Measurements from ENCODE around the gene TNIP1.

Gene TNIP1

DNA sequence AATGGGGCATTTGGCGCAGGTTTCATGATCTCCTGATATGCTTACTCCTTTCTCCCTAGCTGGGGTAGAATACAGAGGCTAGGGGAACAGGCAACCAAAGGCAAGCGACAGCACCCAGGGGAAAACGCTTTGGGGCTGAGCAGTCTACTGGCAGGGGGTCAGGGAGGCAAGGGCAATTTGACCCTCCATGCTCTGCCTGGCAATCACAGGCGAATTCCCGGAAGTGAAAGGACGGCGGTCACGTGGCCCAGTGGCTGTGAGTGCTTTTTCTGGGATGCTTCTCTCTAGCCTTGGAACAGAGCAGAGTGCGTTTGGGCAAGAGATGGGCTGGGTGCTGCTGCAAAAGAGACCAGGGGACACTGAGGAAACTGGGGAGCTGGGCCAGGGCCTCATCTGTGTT, 54.7 kb downstream of the TNIP1 start:
- H3K27ac Mint-ChIP-seq: peak overlapping the region; percentile 18
- peaks cover 67% of the 10 kb centered on the region for H3K36me3 Mint-ChIP-seq (ENCODE audit: low read depth)
- no peak overlapping the region for H3K4me3 Mint-ChIP-seq
- peaks cover 7% of the 10 kb centered on the region for H3K4me1 Mint-ChIP-seq (ENCODE audit: low read depth)
- H3K27me3 Mint-ChIP-seq: peaks cover 5% of the 10 kb centered on the region
- no peaks in the 10 kb centered on the region for H3K9me3 Mint-ChIP-seq
- DNase-seq: no peak

DNA sequence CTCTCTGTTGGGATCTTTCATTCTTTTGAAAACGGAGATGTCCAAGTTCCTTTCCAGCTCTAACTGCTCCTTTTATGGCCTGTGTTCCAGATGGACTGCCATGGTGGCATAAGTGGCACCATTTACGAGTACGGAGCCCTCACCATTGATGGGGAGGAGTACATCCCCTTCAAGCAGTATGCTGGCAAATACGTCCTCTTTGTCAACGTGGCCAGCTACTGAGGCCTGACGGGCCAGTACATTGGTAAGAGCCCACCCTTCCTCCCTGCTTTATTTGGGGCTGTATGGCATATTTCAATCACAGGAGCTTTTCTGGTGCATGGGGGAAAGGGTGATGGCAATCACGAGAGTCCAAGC, 55.6 kb downstream of the TNIP1 start:
- H3K36me3 Mint-ChIP-seq (ENCODE audit: low read depth): peaks cover 58% of the 10 kb centered on the region
- H3K4me3 Mint-ChIP-seq: no peak overlapping the region
- DNase-seq: no peak
- H3K27ac Mint-ChIP-seq: no peak overlapping the region
- H3K9me3 Mint-ChIP-seq: no peaks in the 10 kb centered on the region
- peaks cover 10% of the 10 kb centered on the region for H3K27me3 Mint-ChIP-seq
- peaks cover 12% of the 10 kb centered on the region for H3K4me1 Mint-ChIP-seq (ENCODE audit: low read depth)

- no peak overlapping the region for H3K27ac Mint-ChIP-seq
- peaks cover 53% of the 10 kb centered on the region for H3K36me3 Mint-ChIP-seq (ENCODE audit: low read depth)
- no peaks in the 10 kb centered on the region for H3K9me3 Mint-ChIP-seq
- no peak for DNase-seq
- peaks cover 12% of the 10 kb centered on the region for H3K27me3 Mint-ChIP-seq
- H3K4me1 Mint-ChIP-seq (ENCODE audit: low read depth): peaks cover 14% of the 10 kb centered on the region
- H3K4me3 Mint-ChIP-seq: no peak overlapping the region
Observed at GRCh38 chr5:151024440-151025249, 56.2 kb downstream of the TNIP1 start.

DNA sequence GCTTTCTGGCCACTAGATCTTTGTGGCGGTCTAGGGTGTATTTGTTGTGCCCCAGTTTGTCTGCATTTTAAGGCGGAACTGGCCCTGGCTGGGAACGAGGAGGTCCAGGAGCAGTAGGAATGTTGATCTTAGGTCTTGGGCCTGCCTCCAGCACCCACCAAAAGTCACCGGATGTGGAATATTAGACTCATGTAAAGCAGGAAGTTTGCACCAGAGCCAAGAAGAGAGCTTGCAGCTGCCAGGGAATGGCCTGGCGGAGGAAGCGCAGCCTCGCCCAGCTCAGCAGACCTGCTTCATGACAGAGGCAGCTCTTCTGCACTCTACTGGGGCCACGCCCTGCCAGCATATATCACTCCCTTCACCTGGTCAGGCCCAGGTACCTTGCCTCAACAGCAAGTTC, 57.2 kb downstream of the TNIP1 start:
- Mint-ChIP-seq H3K27me3 (peaks cover 12% of the 10 kb centered on the region), H3K36me3 (ENCODE audit: low read depth) (peaks cover 43% of the 10 kb centered on the region), H3K4me1 (ENCODE audit: low read depth) (peaks cover 14% of the 10 kb centered on the region), H3K4me3 (no peak overlapping the region), H3K27ac (peak overlapping the region; percentile 19), H3K9me3 (no peaks in the 10 kb centered on the region)
- no peak for DNase-seq

DNA sequence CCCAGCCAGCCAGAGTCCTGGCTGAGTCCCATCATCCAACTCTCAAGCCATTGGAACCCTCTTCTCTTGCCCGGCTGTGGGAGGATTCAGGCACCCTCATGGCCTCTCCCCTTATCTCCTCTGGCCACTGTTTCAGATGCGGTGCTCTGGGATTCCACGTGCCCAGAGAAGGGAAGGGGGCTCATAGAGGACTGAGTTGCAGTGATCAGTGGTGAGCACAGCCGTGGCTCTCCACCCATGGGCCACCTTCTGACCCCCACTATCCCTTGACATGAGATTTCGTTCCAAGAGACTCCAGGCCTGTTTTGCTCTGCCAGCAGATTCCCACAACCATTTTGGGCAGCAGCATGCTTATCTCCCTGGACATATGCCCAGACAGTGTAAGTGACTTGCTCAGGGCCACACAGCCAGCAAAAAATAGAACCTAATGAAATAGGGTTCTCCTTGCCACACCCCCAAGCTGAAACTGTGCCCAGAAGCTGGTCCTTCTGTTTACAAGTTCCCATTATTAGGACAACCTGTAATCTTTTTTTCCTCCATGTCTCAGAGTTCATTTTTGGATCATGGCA, 57.7 kb downstream of the TNIP1 start:
- no peak for DNase-seq
- no peak overlapping the region for H3K27ac Mint-ChIP-seq
- H3K9me3 Mint-ChIP-seq: no peaks in the 10 kb centered on the region
- H3K4me3 Mint-ChIP-seq: no peak overlapping the region
- peaks cover 12% of the 10 kb centered on the region for H3K27me3 Mint-ChIP-seq
- H3K4me1 Mint-ChIP-seq (ENCODE audit: low read depth): peaks cover 14% of the 10 kb centered on the region
- peaks cover 37% of the 10 kb centered on the region for H3K36me3 Mint-ChIP-seq (ENCODE audit: low read depth)

- H3K4me3 Mint-ChIP-seq: no peak overlapping the region
- H3K9me3 Mint-ChIP-seq: no peaks in the 10 kb centered on the region
- DNase-seq: no peak
- no peak overlapping the region for H3K27ac Mint-ChIP-seq
- peaks cover 32% of the 10 kb centered on the region for H3K36me3 Mint-ChIP-seq (ENCODE audit: low read depth)
- H3K4me1 Mint-ChIP-seq (ENCODE audit: low read depth): peaks cover 14% of the 10 kb centered on the region
- peaks cover 12% of the 10 kb centered on the region for H3K27me3 Mint-ChIP-seq
Observed at GRCh38 chr5:151022511-151023018, 58.3 kb downstream of the TNIP1 start.

DNA sequence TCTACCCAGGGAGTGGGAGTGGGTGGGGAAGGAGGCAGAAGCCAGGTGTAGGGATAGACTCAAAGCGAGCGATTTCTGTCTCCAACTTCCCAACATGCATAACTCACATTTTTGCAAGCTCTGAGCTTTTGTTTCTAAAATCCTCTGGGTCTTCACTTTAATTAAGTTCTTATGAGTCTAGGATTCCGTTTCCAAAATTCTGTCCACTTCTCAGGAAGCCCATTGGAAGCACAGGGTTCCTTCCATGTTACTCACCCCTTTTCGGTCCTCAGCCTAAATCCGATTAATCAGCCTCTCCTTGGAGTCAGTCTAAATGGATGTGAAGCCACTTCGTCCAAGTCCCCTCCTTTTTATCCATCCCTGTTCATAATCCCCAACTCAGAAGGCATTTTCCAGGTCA, 59.1 kb downstream of the TNIP1 start:
- Mint-ChIP-seq H3K4me1 (ENCODE audit: low read depth) (peaks cover 14% of the 10 kb centered on the region), H3K9me3 (no peaks in the 10 kb centered on the region), H3K27ac (no peak overlapping the region), H3K4me3 (no peak overlapping the region), H3K27me3 (peaks cover 12% of the 10 kb centered on the region), H3K36me3 (ENCODE audit: low read depth) (peaks cover 24% of the 10 kb centered on the region)
- no peak for DNase-seq

- DNase-seq: peak; percentile 59
- H3K4me1 Mint-ChIP-seq (ENCODE audit: low read depth): peaks cover 14% of the 10 kb centered on the region
- peak within 1 kb of the TSS; percentile 41 for H3K4me3 Mint-ChIP-seq
- H3K36me3 Mint-ChIP-seq (ENCODE audit: low read depth): peaks cover 12% of the 10 kb centered on the region
- H3K27me3 Mint-ChIP-seq: peaks cover 12% of the 10 kb centered on the region
- peak within 1 kb of the TSS; percentile 5 for H3K27ac Mint-ChIP-seq
- no peaks in the 10 kb centered on the region for H3K9me3 Mint-ChIP-seq
Observed at GRCh38 chr5:151020304-151021110, 60.3 kb downstream of the TNIP1 start, which contains the start of gene GPX3. Gene GPX3 (plus strand): TSS chr5:151020591. CDS start chr5:151020655, 64 bp downstream.

- H3K27ac Mint-ChIP-seq: no peak overlapping the region
- H3K4me3 Mint-ChIP-seq: no peak overlapping the region
- no peak for DNase-seq
- H3K9me3 Mint-ChIP-seq: no peaks in the 10 kb centered on the region
- peaks cover 14% of the 10 kb centered on the region for H3K4me1 Mint-ChIP-seq (ENCODE audit: low read depth)
- H3K36me3 Mint-ChIP-seq (ENCODE audit: low read depth): peaks cover 4% of the 10 kb centered on the region
- peaks cover 12% of the 10 kb centered on the region for H3K27me3 Mint-ChIP-seq
Observed at GRCh38 chr5:151019331-151019730, 61.5 kb downstream of the TNIP1 start.

DNA sequence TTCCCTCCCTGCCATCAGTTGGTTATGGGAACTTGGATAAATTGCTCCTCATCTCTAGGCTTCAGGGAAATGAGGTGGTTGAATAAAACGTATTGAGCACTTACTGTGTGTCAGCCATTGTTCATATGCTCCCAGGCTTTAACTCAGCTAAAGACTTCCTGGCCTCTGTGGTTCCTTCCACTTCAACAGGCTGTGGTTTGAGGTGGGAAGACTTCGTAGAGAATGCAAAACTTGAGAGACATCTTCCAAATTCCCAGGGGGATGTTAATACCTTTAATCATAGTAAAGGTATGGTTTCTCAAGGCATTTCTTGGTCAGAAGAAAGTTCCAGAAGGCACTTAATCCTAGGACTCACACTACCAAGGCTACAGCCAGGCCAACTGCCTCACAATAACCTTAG, 62.0 kb downstream of the TNIP1 start:
- peaks cover 4% of the 10 kb centered on the region for H3K36me3 Mint-ChIP-seq (ENCODE audit: low read depth)
- DNase-seq: no peak
- H3K4me1 Mint-ChIP-seq (ENCODE audit: low read depth): peaks cover 14% of the 10 kb centered on the region
- no peaks in the 10 kb centered on the region for H3K9me3 Mint-ChIP-seq
- no peak overlapping the region for H3K27ac Mint-ChIP-seq
- peaks cover 12% of the 10 kb centered on the region for H3K27me3 Mint-ChIP-seq
- H3K4me3 Mint-ChIP-seq: no peak overlapping the region

GRCh38 chr5:151017897-151018296, 62.9 kb downstream of the TNIP1 start:
- H3K4me3 Mint-ChIP-seq: no peak overlapping the region
- H3K9me3 Mint-ChIP-seq: no peaks in the 10 kb centered on the region
- DNase-seq: no peak
- H3K27me3 Mint-ChIP-seq: peaks cover 12% of the 10 kb centered on the region
- H3K36me3 Mint-ChIP-seq (ENCODE audit: low read depth): peaks cover 3% of the 10 kb centered on the region
- peaks cover 14% of the 10 kb centered on the region for H3K4me1 Mint-ChIP-seq (ENCODE audit: low read depth)
- no peak overlapping the region for H3K27ac Mint-ChIP-seq

DNA sequence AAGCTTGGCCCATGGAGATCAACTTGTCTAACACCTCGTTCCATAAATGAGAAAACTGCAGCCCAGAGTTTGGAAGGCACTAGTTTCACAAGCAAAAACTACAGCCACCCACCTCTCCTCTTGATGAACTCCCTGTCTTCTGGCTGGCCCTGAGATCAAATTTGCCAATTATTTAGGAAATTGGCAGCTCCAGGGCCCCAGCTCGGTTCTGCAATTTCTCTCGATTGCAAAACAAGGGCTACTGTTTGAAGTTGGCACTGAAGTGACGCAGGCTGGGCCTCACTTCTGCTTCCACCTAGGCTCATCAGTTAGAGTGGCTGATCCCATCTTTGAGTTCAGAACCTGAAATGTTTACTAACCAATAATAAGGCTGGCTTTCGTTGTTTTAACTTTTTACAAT, 64.1 kb downstream of the TNIP1 start:
- H3K9me3 Mint-ChIP-seq: no peaks in the 10 kb centered on the region
- no peak for DNase-seq

GRCh38 chr5:151015974-151016587, 64.8 kb downstream of the TNIP1 start:
- peaks cover 7% of the 10 kb centered on the region for H3K4me1 Mint-ChIP-seq (ENCODE audit: low read depth)
- peaks cover 17% of the 10 kb centered on the region for H3K27me3 Mint-ChIP-seq
- DNase-seq: no peak
- no peak overlapping the region for H3K4me3 Mint-ChIP-seq
- no peaks in the 10 kb centered on the region for H3K36me3 Mint-ChIP-seq (ENCODE audit: low read depth)
- no peak overlapping the region for H3K27ac Mint-ChIP-seq
- H3K9me3 Mint-ChIP-seq: no peaks in the 10 kb centered on the region

More for the DNA sequence above, 64.1 kb downstream of the TNIP1 start:
- no peak overlapping the region for H3K4me3 Mint-ChIP-seq
- peaks cover under 1% of the 10 kb centered on the region for H3K36me3 Mint-ChIP-seq (ENCODE audit: low read depth)
- H3K27me3 Mint-ChIP-seq: peaks cover 16% of the 10 kb centered on the region
- peaks cover 10% of the 10 kb centered on the region for H3K4me1 Mint-ChIP-seq (ENCODE audit: low read depth)
- no peak overlapping the region for H3K27ac Mint-ChIP-seq

DNA sequence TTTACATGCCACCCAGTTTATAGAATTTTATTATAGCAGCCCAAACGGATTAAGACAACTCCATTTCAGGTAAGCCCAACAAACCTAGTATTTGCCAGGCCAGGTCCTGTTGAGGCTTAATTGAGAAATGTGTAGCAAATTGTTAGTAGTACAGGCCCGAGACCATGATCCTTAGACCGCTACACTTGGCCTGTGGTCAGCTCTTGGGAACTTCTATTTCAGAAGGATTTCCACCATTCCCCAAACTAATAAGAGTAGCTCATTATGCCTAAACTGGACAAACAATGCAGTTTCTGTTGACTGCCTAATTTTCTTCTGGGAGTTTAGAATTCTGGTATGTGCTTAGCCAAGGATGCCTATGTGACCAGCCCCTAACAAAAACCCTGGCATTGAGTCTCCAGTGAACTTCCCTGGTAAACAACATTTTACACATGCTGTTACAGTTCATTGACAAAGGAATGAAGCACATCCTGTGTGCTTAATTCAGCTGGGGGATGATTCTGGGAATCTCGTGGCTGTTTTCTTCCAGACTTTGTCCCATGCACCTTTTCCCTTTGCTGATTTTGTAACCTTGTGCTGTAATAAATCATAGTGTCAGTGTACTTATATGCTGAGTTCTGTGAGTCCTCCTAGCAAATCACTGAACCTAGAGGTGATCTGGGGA, 66.0 kb downstream of the TNIP1 start:
- Mint-ChIP-seq H3K4me1 (ENCODE audit: low read depth) (no peaks in the 10 kb centered on the region), H3K4me3 (no peak overlapping the region), H3K27me3 (peaks cover 10% of the 10 kb centered on the region), H3K36me3 (ENCODE audit: low read depth) (no peaks in the 10 kb centered on the region), H3K9me3 (no peaks in the 10 kb centered on the region), H3K27ac (no peak overlapping the region)
- no peak for DNase-seq

Data from activated T-cell treated with anti-CD3 and anti-CD28 coated beads, Interleukin-2, amount 50 U/mL, for 24 hours (primary cell).